IMR-90 (cell line): ENCODE data around the gene LRIG1. TPM values are rescaled to one million over a fixed set of nuclear protein-coding genes. Genes with fewer than 3 reads are reported as not detected.

Experiments used
- ATAC-seq: fragments of 200-7000 bp; cut with Tn5 transposase; 2 replicates; pipeline ENCODE4 v1.9.1; 2020; ENCODE audit warnings: low read depth, mild to moderate bottlenecking, moderate library complexity
- BruUV-seq: library from RNA; stranded (reverse); fragments of 400-500 nt; replicated peaks from 2 replicates; lab custom pipeline; 2021; lab: Mats Ljungman, UMichigan
- CTCF ChIA-PET: fragments of 300-600 bp; formaldehyde crosslinking; extraction: SDS; loops from one replicate; lab custom pipeline; 2021; ENCODE audit warnings: antibody characterized with exemption; lab: Yijun Ruan, JAX
- POLR2A ChIA-PET: fragments of 300-600 bp; sonication (Branson Sonifier 250); formaldehyde crosslinking; loops from one replicate; lab custom pipeline; 2022; ENCODE audit warnings: antibody characterized with exemption; ENCODE audit not compliant: unreplicated experiment; lab: Charles Lee
- DNase-seq: peaks from one replicate; pipeline ENCODE4 v3.0.0; 2013
- H2AFZ ChIP-seq: replicated peaks from 2 replicates; pipeline ENCODE3; 2013; ENCODE audit warnings: low read length, mild to moderate bottlenecking; ENCODE audit not compliant: poor library complexity
- H2AK5ac ChIP-seq: 2 replicates; pipeline ENCODE4 v1.6.1; 2013; ENCODE audit warnings: low read depth, low read length, inconsistent platforms
- H2AK9ac ChIP-seq: replicated peaks from 2 replicates; pipeline ENCODE3; 2013; ENCODE audit warnings: mild to moderate bottlenecking, low read depth, low read length, moderate library complexity; ENCODE audit not compliant: poor library complexity
- H2BK120ac ChIP-seq: 2 replicates; pipeline ENCODE4 v1.6.1; 2013; ENCODE audit warnings: low read depth, low read length, inconsistent platforms
- H2BK15ac ChIP-seq: 3 replicates; pipeline ENCODE4 v1.6.1; 2013; ENCODE audit warnings: low read depth, low read length, inconsistent platforms
- H2BK20ac ChIP-seq: 2 replicates; pipeline ENCODE4 v1.6.1; 2013; ENCODE audit warnings: low read depth, mild to moderate bottlenecking, inconsistent platforms, low read length, moderate library complexity
- H2BK5ac ChIP-seq: 2 replicates; pipeline ENCODE4 v1.6.1; 2013; ENCODE audit warnings: mild to moderate bottlenecking, low read depth, low read length, inconsistent platforms; ENCODE audit not compliant: poor library complexity, severe bottlenecking
- H3K14ac ChIP-seq: replicated peaks from 2 replicates; pipeline ENCODE4 v1.6.1; 2013; ENCODE audit warnings: low read depth, low read length, inconsistent platforms
- H3K18ac ChIP-seq: 2 replicates; pipeline ENCODE4 v1.6.1; 2013; ENCODE audit warnings: low read depth, low read length, control low read depth
- H3K23ac ChIP-seq: 2 replicates; pipeline ENCODE4 v1.6.1; 2013; ENCODE audit warnings: low read depth, low read length, inconsistent platforms
- H3K27ac ChIP-seq: 2 replicates; pipeline ENCODE4 v1.5.1; 2013; ENCODE audit warnings: mild to moderate bottlenecking, control low read depth, low read length; ENCODE audit not compliant: insufficient read depth
- H3K27me3 ChIP-seq: 2 replicates; pipeline ENCODE4 v1.6.1; 2013; ENCODE audit warnings: low read length; ENCODE audit not compliant: control insufficient read depth, insufficient read depth
- H3K36me3 ChIP-seq: 2 replicates; pipeline ENCODE4 v1.6.1; 2013; ENCODE audit warnings: low read length, mixed read lengths; ENCODE audit not compliant: control insufficient read depth, insufficient read depth
- H3K4ac ChIP-seq: 2 replicates; pipeline ENCODE4 v1.6.1; 2013; ENCODE audit warnings: low read depth, low read length, inconsistent platforms
- H3K4me1 ChIP-seq: 2 replicates; pipeline ENCODE4 v1.6.1; 2013; ENCODE audit warnings: low read length, mixed read lengths; ENCODE audit not compliant: control insufficient read depth, insufficient read depth
- H3K4me2 ChIP-seq: 2 replicates; pipeline ENCODE4 v1.6.1; 2013; ENCODE audit warnings: low read depth, mild to moderate bottlenecking, control low read depth, low read length, moderate library complexity
- H3K4me3 ChIP-seq: 2 replicates; pipeline ENCODE4 v1.5.1; 2013; ENCODE audit warnings: low read depth, mild to moderate bottlenecking, control low read depth, low read length, moderate library complexity; ENCODE audit not compliant: insufficient read depth
- H3K56ac ChIP-seq: 2 replicates; pipeline ENCODE4 v1.6.1; 2013; ENCODE audit warnings: low read length, inconsistent platforms; ENCODE audit not compliant: insufficient read depth; ENCODE audit errors: extremely low read depth
- H3K79me1 ChIP-seq, 2 experiments: 2 replicates each; pipeline ENCODE4 v1.6.1; 2013; ENCODE audit warnings: low read length in 2 of 2, inconsistent platforms in 1 of 2, low read depth in 1 of 2
- H3K9ac ChIP-seq: 2 replicates; pipeline ENCODE4 v1.6.1; 2013; ENCODE audit warnings: low read depth, low read length, control low read depth
- H3K9me1 ChIP-seq: 2 replicates; pipeline ENCODE4 v1.6.1; 2013; ENCODE audit warnings: low read length, inconsistent platforms; ENCODE audit not compliant: insufficient read depth
- H3K9me3 ChIP-seq: 2 replicates; pipeline ENCODE4 v1.6.1; 2013; ENCODE audit warnings: low read length; ENCODE audit not compliant: control insufficient read depth, insufficient read depth
- H4K20me1 ChIP-seq: 2 replicates; pipeline ENCODE4 v1.6.1; 2013; ENCODE audit warnings: low read length, inconsistent platforms; ENCODE audit not compliant: insufficient read depth
- H4K5ac ChIP-seq: 2 replicates; pipeline ENCODE4 v1.6.1; 2013; ENCODE audit warnings: mild to moderate bottlenecking, low read depth, low read length, control low read depth
- H4K8ac ChIP-seq, 2 experiments: 2 replicates each; pipeline ENCODE4 v1.6.1; 2013; ENCODE audit warnings: low read depth in 2 of 2, low read length in 2 of 2, control low read depth in 1 of 2, inconsistent platforms in 1 of 2
- H4K91ac ChIP-seq: 2 replicates; pipeline ENCODE4 v1.6.1; 2013; ENCODE audit warnings: low read depth, low read length, inconsistent platforms; ENCODE audit not compliant: insufficient read depth
- BHLHE40 ChIP-seq: fragments of 150-350 bp; IDR thresholded peaks from 2 replicates; pipeline ENCODE4 v1.6.1; 2016; ENCODE audit warnings: mild to moderate bottlenecking, low read depth, low read length
- MXI1 ChIP-seq: IDR thresholded peaks from 2 replicates; pipeline ENCODE4 v1.6.1; 2012; ENCODE audit warnings: low read depth, mild to moderate bottlenecking, low read length, moderate library complexity, borderline replicate concordance
- NFE2L2 ChIP-seq: fragments of 150-350 bp; IDR thresholded peaks from 2 replicates; pipeline ENCODE4 v1.6.1; 2016; ENCODE audit warnings: low read depth, mild to moderate bottlenecking, low read length
- RAD21 ChIP-seq: IDR thresholded peaks from 2 replicates; pipeline ENCODE4 v1.6.1; 2012; ENCODE audit warnings: low read length, improper control_type of control experiment
- RCOR1 ChIP-seq: IDR thresholded peaks from 2 replicates; pipeline ENCODE4 v1.6.1; 2012; ENCODE audit warnings: mild to moderate bottlenecking, low read length, improper control_type of control experiment; ENCODE audit not compliant: insufficient replicate concordance
- WGBS, 2 experiments: methylation state at CpG; one replicate each; pipeline versions ENCODE4 v1.1.5 to v1.1.7; 2013; ENCODE audit warnings: missing lambda C conversion rate in 2 of 2; ENCODE audit not compliant: insufficient read length in 1 of 2; ENCODE audit errors: extremely low coverage in 2 of 2; 5-methylcytosine and 5-hydroxymethylcytosine counted together
- dilution Hi-C: fragments of 300-500 bp; cut with HindIII; formaldehyde crosslinking; loops from one replicate; pipeline ENCODE4 v1.14.3; 2018; ENCODE audit warnings: low sequenced_read_pairs; ENCODE audit not compliant: unreplicated experiment
- in situ Hi-C: fragments of 300-500 bp; cut with MboI; formaldehyde crosslinking; loops from 3 replicates; pipeline ENCODE4 v1.14.3; 2019; ENCODE audit warnings: low sequenced_read_pairs, inconsistent platforms, mixed read lengths
- intact Hi-C: fragments of 100-400 bp; cut with micrococcal nuclease; formaldehyde crosslinking; loops from 2 replicates; pipeline ENCODE4 v1.10.0; 2022
- polyA plus RNA-seq, 3 experiments: library from polyadenylated mRNA; depleted of rRNA; stranded (reverse); fragments of >200 nt; gene quantifications; 2 replicates each; pipeline ENCODE4 v1.2.3, GENCODE V29; 2012; ENCODE audit warnings: low replicate concordance in 1 of 3
- total RNA-seq: library from RNA; depleted of rRNA; stranded (reverse); fragments of >200 nt; gene quantifications from 2 replicates; pipeline ENCODE4 v1.2.3, GENCODE V29; 2012

The LRIG1 gene
- total and polyA plus RNA-seq, 2 of the 4 experiments (the other 2 are of a cell fraction) = 62.8 to 87.8 TPM

GRCh38 chr3:66480666-66481065 is 20.2 kb downstream of the LRIG1 start:
- Histone ChIP-seq H2AFZ (no peak overlapping the region), H4K91ac (no peak overlapping the region), H3K79me1 (peaks cover 31 to 85% of the 10 kb centered on the region in 2 experiments), H2AK9ac (no peak overlapping the region), H3K27ac (peak overlapping the region; percentile 21; the same call in 1 of the 2 replicates), H3K36me3 (no peaks in the 10 kb centered on the region), H3K56ac (no peak overlapping the region), H3K23ac (no peak overlapping the region), H2AK5ac (peak overlapping the region; percentile 61; the same call in 1 of the 2 replicates), H3K14ac (no peak overlapping the region), H3K4ac (no peak overlapping the region), H2BK5ac (no peak overlapping the region), H3K9me1 (peaks cover 6% of the 10 kb centered on the region), H3K4me3 (no peak overlapping the region), H3K27me3 (no peaks in the 10 kb centered on the region), H4K8ac (no peak overlapping the region), H3K4me2 (peak overlapping the region; percentile 29; the same call in 1 of the 2 replicates), H3K4me1 (peaks cover 27% of the 10 kb centered on the region), H2BK20ac (peak overlapping the region; percentile 41; the same call in 1 of the 2 replicates), H2BK15ac (0 out of 3 replicates have a peak overlapping the region, but pooled peaks have one; percentile 18), H2BK120ac (0 out of 2 replicates have a peak overlapping the region, but pooled peaks have one; percentile 10), H3K9ac (no peak overlapping the region), H3K9me3 (no peaks in the 10 kb centered on the region), H4K20me1 (peaks cover 67% of the 10 kb centered on the region), H4K5ac (no peak overlapping the region; the same call in 1 of the 2 replicates), H3K18ac (peak overlapping the region; percentile 55)
- in situ Hi-C loops = no loop called here
- WGBS, 2 experiments = 80% methylated on average over 1 of the region's 2 CpGs; no CpG with 5 or more reads in 1 of the 2 experiments
- ATAC-seq (peak; percentile 6; the same call in 1 of the 2 replicates), DNase-seq (peak; percentile 41)
- TF ChIP-seq RCOR1 = no peak
- no peak for TF ChIP-seq MXI1
- no peak for TF ChIP-seq NFE2L2
- TF ChIP-seq RAD21 = no peak
- no peak for TF ChIP-seq BHLHE40
- dilution Hi-C loops = no loop called here
- ChIA-PET POLR2A (no interaction called here), CTCF (interaction anchor here (0.5 kb wide), 1 partner anchor 100 kb away, joined by 4 read pairs; no protein-coding TSS in a partner anchor)
- intact Hi-C loops = loop anchor here (10.0 kb wide), 1 partner anchor 514 kb away; the partner anchor contains the start of gene KBTBD8
- no TSS peak for BruUV-seq
